ENCODE data around the gene CELSR1. TPM values are rescaled to one million over a fixed set of nuclear protein-coding genes. Genes with fewer than 3 reads are reported as not detected.
A peak's percentile ranks its signal among the peaks of the same experiment; 100 is the strongest.

The CELSR1 gene
- total RNA-seq, 1 donor from 2014 or later, result 7.6 TPM

- DNase-seq (peak; percentile 49), ATAC-seq (ENCODE audit: poor library complexity) (no peak)
- intact Hi-C loops (cut with DNase I), result no loop called here
Measured at GRCh38 chr22:46577368-46578249, 40.2 kb upstream of the CELSR1 start.

- intact Hi-C loops (cut with DNase I), result no loop called here
- ATAC-seq (ENCODE audit: poor library complexity), result peak; percentile 28
- peak; percentile 79 for DNase-seq
Measured at GRCh38 chr22:46576556-46577367, 39.3 kb upstream of the CELSR1 start.

- intact Hi-C loops (cut with DNase I), result no loop called here
- peak; percentile 20 for ATAC-seq (ENCODE audit: poor library complexity)
- peak; percentile 46 for DNase-seq
Measured at GRCh38 chr22:46575911-46576555, 38.6 kb upstream of the CELSR1 start.

GRCh38 chr22:46574993-46575910 is 37.8 kb upstream of the CELSR1 start:
- DNase-seq (peak; percentile 65), ATAC-seq (ENCODE audit: poor library complexity) (peak; percentile 38)
- intact Hi-C loops (cut with DNase I), result no loop called here

- intact Hi-C loops (cut with DNase I), result no loop called here
- peak; percentile 28 for DNase-seq
- ATAC-seq (ENCODE audit: poor library complexity), result no peak
Measured at GRCh38 chr22:46574438-46574992, 37.1 kb upstream of the CELSR1 start.

GRCh38 chr22:46573781-46574437 is 36.5 kb upstream of the CELSR1 start:
- DNase-seq, result peak; percentile 38
- intact Hi-C loops (cut with DNase I), result no loop called here
- ATAC-seq (ENCODE audit: poor library complexity), result no peak

- intact Hi-C loops (cut with DNase I), result no loop called here
- ATAC-seq (ENCODE audit: poor library complexity) (peak; percentile 21), DNase-seq (peak; percentile 46)
Measured at GRCh38 chr22:46572911-46573780, 35.7 kb upstream of the CELSR1 start.

GRCh38 chr22:46571642-46572250 is 34.3 kb upstream of the CELSR1 start:
- intact Hi-C loops (cut with DNase I), result no loop called here
- DNase-seq, result no peak
- no peak for ATAC-seq (ENCODE audit: poor library complexity)

- no peak for DNase-seq
- ATAC-seq (ENCODE audit: poor library complexity), result no peak
- intact Hi-C loops (cut with DNase I), result no loop called here
Measured at GRCh38 chr22:46569848-46570695, 32.7 kb upstream of the CELSR1 start.

- intact Hi-C loops (cut with DNase I), result no loop called here
- DNase-seq (peak; percentile 27), ATAC-seq (ENCODE audit: poor library complexity) (no peak)
Measured at GRCh38 chr22:46569055-46569847, 31.8 kb upstream of the CELSR1 start.

GRCh38 chr22:46568102-46568809 is 30.8 kb upstream of the CELSR1 start:
- DNase-seq, result no peak
- no peak for ATAC-seq (ENCODE audit: poor library complexity)
- intact Hi-C loops (cut with DNase I), result no loop called here

- no peak for DNase-seq
- intact Hi-C loops (cut with DNase I), result no loop called here
Measured at GRCh38 chr22:46567471-46567870, 30.1 kb upstream of the CELSR1 start.

GRCh38 chr22:46564084-46564714 is 26.8 kb upstream of the CELSR1 start:
- intact Hi-C loops (cut with DNase I), result no loop called here
- DNase-seq, result peak; percentile 66

More at GRCh38 chr22:46567471-46567870, 30.1 kb upstream of the CELSR1 start:
- no peak for ATAC-seq (ENCODE audit: poor library complexity)

More at GRCh38 chr22:46564084-46564714, 26.8 kb upstream of the CELSR1 start:
- ATAC-seq (ENCODE audit: poor library complexity), result peak; percentile 47
